Measurements from ENCODE around the gene DLL4. TPM values are rescaled to one million over a fixed set of nuclear protein-coding genes. Genes with fewer than 3 reads are reported as not detected.

DLL4 gene
- total RNA-seq, 1 experiment from 2014 or later, result 1.5 TPM

DNA sequence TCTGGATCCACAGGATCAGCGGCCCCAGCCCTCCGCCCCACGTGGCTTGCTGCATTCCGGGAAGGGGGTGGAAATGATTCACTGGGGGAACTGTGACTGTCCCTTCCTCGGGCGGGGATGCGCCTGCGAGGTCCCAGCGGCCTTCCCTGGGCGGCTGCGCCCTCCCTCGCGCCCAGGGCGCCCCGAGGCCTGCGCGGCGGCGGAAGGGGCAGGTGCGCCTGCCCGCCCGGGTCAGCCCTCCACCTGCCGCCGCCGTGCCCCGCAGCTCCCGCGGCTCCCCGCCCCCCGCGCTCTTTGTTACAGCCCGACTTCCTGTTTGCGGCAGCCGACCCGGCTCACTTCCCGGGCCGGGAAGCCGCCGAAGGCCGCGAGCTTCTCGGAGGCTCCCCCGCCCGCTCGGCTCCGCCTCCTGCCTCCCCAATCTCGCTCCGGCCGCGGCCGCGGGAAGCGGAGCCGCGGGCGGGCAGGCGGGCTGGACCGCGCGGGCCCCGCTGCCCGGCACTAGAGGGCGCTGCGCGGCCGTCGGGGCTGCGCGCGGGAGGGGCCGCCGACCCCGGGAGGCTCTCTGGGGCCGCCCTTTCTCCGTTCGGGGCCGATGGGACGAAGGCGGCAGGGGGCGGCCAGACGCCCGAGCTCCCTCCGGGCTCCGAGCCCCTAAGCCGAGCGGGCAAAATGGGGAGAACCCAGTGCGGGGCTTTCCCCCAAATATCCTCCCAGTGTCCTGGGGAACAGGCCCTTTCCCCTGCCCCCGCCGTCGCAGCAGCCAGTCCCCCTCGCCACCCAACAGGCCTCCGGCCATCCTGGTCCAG is 12.6 kb downstream of the DLL4 start (continued):
- no peak for TF ChIP-seq ZBTB33 (IDR thresholded peaks at IDR 0.05; ENCODE audit: extremely low read depth, insufficient replicate concordance, low read length)

DNA sequence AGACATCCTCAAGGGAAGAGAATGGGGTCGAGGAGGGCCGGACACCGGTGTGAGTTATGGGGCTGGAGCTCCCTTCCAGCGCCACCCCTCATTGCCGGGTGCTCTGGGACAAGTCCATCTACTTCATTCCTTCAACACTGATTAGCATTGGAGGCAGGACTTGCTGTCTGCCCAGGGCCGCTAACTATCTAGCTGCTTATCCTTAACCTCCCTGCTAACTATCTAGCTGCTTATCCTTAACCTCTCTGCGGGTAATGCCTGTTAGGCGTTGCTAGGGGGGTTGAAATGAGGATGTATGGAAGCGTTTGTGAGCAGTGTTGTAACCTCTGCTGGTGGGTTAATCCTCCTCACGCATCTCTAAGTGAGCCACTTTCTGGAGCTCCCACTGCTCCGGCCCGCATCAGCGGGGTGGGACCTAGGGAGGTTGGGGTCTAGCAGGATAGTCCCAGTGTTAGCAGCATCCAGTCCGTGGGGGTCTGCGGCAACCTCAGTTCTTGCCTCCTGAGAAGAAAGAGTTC is 13.3 kb downstream of the DLL4 start:
- TSS peak; percentile 69 for BruUV-seq (replicated peaks)
- ChIA-PET RAD21 (ENCODE audit: low non-redundant PET in 1 of 2, low total read pairs in 2 of 2, uncharacterized antibody in 2 of 2, unreplicated experiment in 2 of 2) (interaction anchor here (1.0 to 1.6 kb wide), 2 partner anchors 14 to 243 kb away, joined by 3 to 4 read pairs; partner anchors contain the start of gene DLL4 (in 1 of the 2)), POLR2A (interaction anchor here (1.0 to 5.7 kb wide), 3 partner anchors 10 to 13 kb away, joined by 4 to 39 read pairs (median 39); partner anchors contain the start of genes CHAC1 and DLL4), CTCF (interaction anchor here (1.0 to 2.7 kb wide), 8 partner anchors 9 to 289 kb away, joined by 3 to 36 read pairs (median 5); partner anchors contain the start of genes CHAC1, CHP1 and DLL4)
- Histone ChIP-seq H3K9me3 (ENCODE audit: control insufficient read depth in 1 of 2, insufficient read depth in 1 of 2, low read depth in 1 of 2, low read length in 2 of 2) (no peaks in the 10 kb centered on the region), H4K20me1 (ENCODE audit: insufficient read depth) (no peaks in the 10 kb centered on the region), H3K36me3 (ENCODE audit: control insufficient read depth in 1 of 2, insufficient read depth in 2 of 2, low read length in 2 of 2) (no peaks in the 10 kb centered on the region), H3K9me2 (ENCODE audit: insufficient read depth) (no peaks in the 10 kb centered on the region), H3K27ac (ENCODE audit: low read depth, low read length) (peak overlapping the region; percentile 72), H3K4me3 (replicated peaks in 1 of 2; ENCODE audit: low read depth in 1 of 2, low read length in 2 of 2) (peak overlapping the region; percentile 43 to 60), H3K9ac (ENCODE audit: low read length) (peak overlapping the region; percentile 73), H3K27me3 (ENCODE audit: insufficient read depth, low read length) (no peaks in the 10 kb centered on the region), H3K79me2 (ENCODE audit: insufficient read depth, low read length) (no peaks in the 10 kb centered on the region), H3K4me2 (ENCODE audit: low read length) (peak overlapping the region; percentile 97), H3K4me1 (ENCODE audit: control insufficient read depth in 1 of 2, insufficient read depth in 2 of 2, low read length in 2 of 2) (peaks cover 17 to 18% of the 10 kb centered on the region in 2 experiments; a peak in 3 of 4 replicates), H2AFZ (ENCODE audit: low read depth, low read length, poor library complexity, severe bottlenecking) (peak overlapping the region; percentile 46)
- no peak for DNase-seq (ENCODE audit: low read depth, low spot score)
- ATAC-seq, result no peak
- TF ChIP-seq FOSL1 (IDR thresholded peaks at IDR 0.05; ENCODE audit: low read depth) (no peak), EZH2phosphoT487 (IDR thresholded peaks at IDR 0.05; ENCODE audit: borderline replicate concordance) (no peak), TCF7L2 (IDR thresholded peaks at IDR 0.05; ENCODE audit: borderline replicate concordance, extremely low read depth, insufficient read depth, insufficient read length) (no peak)
- TF ChIP-seq, protein P1, sequence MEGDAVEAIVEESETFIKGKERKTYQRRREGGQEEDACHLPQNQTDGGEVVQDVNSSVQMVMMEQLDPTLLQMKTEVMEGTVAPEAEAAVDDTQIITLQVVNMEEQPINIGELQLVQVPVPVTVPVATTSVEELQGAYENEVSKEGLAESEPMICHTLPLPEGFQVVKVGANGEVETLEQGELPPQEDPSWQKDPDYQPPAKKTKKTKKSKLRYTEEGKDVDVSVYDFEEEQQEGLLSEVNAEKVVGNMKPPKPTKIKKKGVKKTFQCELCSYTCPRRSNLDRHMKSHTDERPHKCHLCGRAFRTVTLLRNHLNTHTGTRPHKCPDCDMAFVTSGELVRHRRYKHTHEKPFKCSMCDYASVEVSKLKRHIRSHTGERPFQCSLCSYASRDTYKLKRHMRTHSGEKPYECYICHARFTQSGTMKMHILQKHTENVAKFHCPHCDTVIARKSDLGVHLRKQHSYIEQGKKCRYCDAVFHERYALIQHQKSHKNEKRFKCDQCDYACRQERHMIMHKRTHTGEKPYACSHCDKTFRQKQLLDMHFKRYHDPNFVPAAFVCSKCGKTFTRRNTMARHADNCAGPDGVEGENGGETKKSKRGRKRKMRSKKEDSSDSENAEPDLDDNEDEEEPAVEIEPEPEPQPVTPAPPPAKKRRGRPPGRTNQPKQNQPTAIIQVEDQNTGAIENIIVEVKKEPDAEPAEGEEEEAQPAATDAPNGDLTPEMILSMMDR (IDR thresholded peaks at IDR 0.05 in 2 of 3, conservative IDR thresholded peaks at IDR 0.05 in 1 of 3; ENCODE audit: borderline replicate concordance in 1 of 3, insufficient read depth in 1 of 3, low read depth in 2 of 3, low read length in 2 of 3), result no peak
- intact Hi-C loops (cut with micrococcal nuclease), result no loop called here

All from HCT116 (cell line).